Parathyroid adenoma (tissue), 2 donors: ENCODE measurements around the gene XIRP1.

Experiments
- H2AFZ ChIP-seq: fragments of 300-600 bp; sonication (generic); one replicate; pipeline ENCODE4 v1.7.0; 2017; ENCODE audit warnings: antibody characterized with exemption, mild to moderate bottlenecking
- H3K27ac ChIP-seq: fragments of 300-600 bp; sonication (generic); one replicate; pipeline ENCODE4 v1.7.0; 2017
- H3K27me3 ChIP-seq: fragments of 300-600 bp; sonication (generic); one replicate; pipeline ENCODE4 v1.7.0; 2017; ENCODE audit warnings: low read length; ENCODE audit not compliant: control insufficient read depth, insufficient read depth
- H3K36me3 ChIP-seq: fragments of 300-600 bp; sonication (generic); one replicate; pipeline ENCODE4 v1.7.0; 2017; ENCODE audit warnings: low read length; ENCODE audit not compliant: control insufficient read depth, insufficient read depth
- H3K4me1 ChIP-seq: fragments of 300-600 bp; sonication (generic); one replicate; pipeline ENCODE4 v1.7.0; 2017; ENCODE audit warnings: control low read depth
- H3K4me2 ChIP-seq: fragments of 300-600 bp; sonication (generic); one replicate; pipeline ENCODE4 v1.7.0; 2017; ENCODE audit warnings: low read length
- H3K4me3 ChIP-seq: fragments of 300-600 bp; sonication (generic); one replicate; pipeline ENCODE4 v1.7.0; 2017; ENCODE audit warnings: low read depth, low read length
- H3K79me2 ChIP-seq: fragments of 300-600 bp; sonication (generic); one replicate; pipeline ENCODE4 v1.7.0; 2017; ENCODE audit warnings: control low read depth
- H3K9ac ChIP-seq: fragments of 300-600 bp; sonication (generic); one replicate; pipeline ENCODE4 v1.7.0; 2017; ENCODE audit warnings: mild to moderate bottlenecking
- H3K9me3 ChIP-seq: fragments of 300-600 bp; sonication (generic); one replicate; pipeline ENCODE4 v1.7.0; 2017; ENCODE audit warnings: low read length; ENCODE audit not compliant: control insufficient read depth
- CTCF ChIP-seq: fragments of 300-600 bp; sonication (generic); IDR thresholded peaks from one replicate; pipeline ENCODE4 v1.7.0; 2017; ENCODE audit warnings: antibody characterized with exemption, mild to moderate bottlenecking
- donor health status: primary hyperparathyroidism.

The XIRP1 gene

GRCh38 chr3:39205919-39206516 is 13.6 kb upstream of the XIRP1 start:
- Histone ChIP-seq H3K9me3 (no peaks in the 10 kb centered on the region), H3K4me2 (no peak overlapping the region), H2AFZ (no peak overlapping the region), H3K27me3 (no peaks in the 10 kb centered on the region), H3K9ac (no peak overlapping the region), H3K36me3 (no peaks in the 10 kb centered on the region), H3K4me1 (no peaks in the 10 kb centered on the region), H3K79me2 (no peaks in the 10 kb centered on the region), H3K27ac (no peak overlapping the region), H3K4me3 (no peak overlapping the region)
- no peak for TF ChIP-seq CTCF

GRCh38 chr3:39205131-39205530 is 12.7 kb upstream of the XIRP1 start:
- H2AFZ ChIP-seq: no peak overlapping the region
- no peak overlapping the region for H3K9ac ChIP-seq

GRCh38 chr3:39203860-39204259 is 11.5 kb upstream of the XIRP1 start:
- TF ChIP-seq CTCF: no peak
- Histone ChIP-seq H3K79me2 (no peaks in the 10 kb centered on the region), H3K9me3 (no peaks in the 10 kb centered on the region), H3K36me3 (no peaks in the 10 kb centered on the region), H3K4me3 (no peak overlapping the region), H2AFZ (no peak overlapping the region), H3K4me2 (no peak overlapping the region), H3K4me1 (no peaks in the 10 kb centered on the region), H3K27me3 (no peaks in the 10 kb centered on the region), H3K27ac (no peak overlapping the region), H3K9ac (no peak overlapping the region)

More at GRCh38 chr3:39205131-39205530, 12.7 kb upstream of the XIRP1 start:
- Histone ChIP-seq H3K27ac (no peak overlapping the region), H3K27me3 (no peaks in the 10 kb centered on the region), H3K79me2 (no peaks in the 10 kb centered on the region), H3K4me2 (no peak overlapping the region), H3K4me3 (no peak overlapping the region), H3K36me3 (no peaks in the 10 kb centered on the region), H3K4me1 (no peaks in the 10 kb centered on the region), H3K9me3 (no peaks in the 10 kb centered on the region)
- TF ChIP-seq CTCF: no peak

GRCh38 chr3:39203402-39203801 is 11.0 kb upstream of the XIRP1 start:
- no peak overlapping the region for H3K4me2 ChIP-seq
- H2AFZ ChIP-seq: no peak overlapping the region
- no peak overlapping the region for H3K9ac ChIP-seq
- no peaks in the 10 kb centered on the region for H3K36me3 ChIP-seq
- no peaks in the 10 kb centered on the region for H3K4me1 ChIP-seq
- H3K79me2 ChIP-seq: no peaks in the 10 kb centered on the region
- H3K27me3 ChIP-seq: no peaks in the 10 kb centered on the region
- H3K4me3 ChIP-seq: no peak overlapping the region
- no peak overlapping the region for H3K27ac ChIP-seq
- no peak for TF ChIP-seq CTCF
- no peaks in the 10 kb centered on the region for H3K9me3 ChIP-seq

GRCh38 chr3:39202094-39202493 is 9.7 kb upstream of the XIRP1 start:
- Histone ChIP-seq H3K9ac (no peak overlapping the region), H3K36me3 (no peaks in the 10 kb centered on the region), H3K79me2 (no peaks in the 10 kb centered on the region), H3K27ac (no peak overlapping the region), H3K4me2 (no peak overlapping the region), H3K4me3 (no peak overlapping the region), H3K4me1 (no peaks in the 10 kb centered on the region), H3K27me3 (no peaks in the 10 kb centered on the region), H2AFZ (no peak overlapping the region), H3K9me3 (no peaks in the 10 kb centered on the region)
- no peak for TF ChIP-seq CTCF
